ENCODE measurements around the gene PTK7.

DNA sequence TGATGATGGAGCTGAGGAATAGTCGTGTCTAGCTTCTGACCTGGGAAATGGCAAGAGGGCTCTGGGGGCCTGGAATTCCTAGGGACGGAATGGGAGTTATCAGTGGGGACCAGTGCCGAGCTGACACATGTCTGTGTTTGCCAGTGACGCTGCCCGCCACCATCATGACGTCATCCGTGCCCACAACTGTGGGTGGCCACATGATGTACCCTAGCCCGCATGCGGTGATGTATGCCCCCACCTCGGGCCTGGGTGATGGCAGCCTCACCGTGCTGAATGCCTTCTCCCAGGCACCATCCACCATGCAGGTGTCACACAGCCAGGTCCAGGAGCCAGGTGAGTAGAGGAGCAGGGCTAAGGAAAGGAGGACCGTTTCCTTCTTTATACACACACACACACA, 102.0 kb downstream of the PTK7 start:
- TF ChIP-seq, protein P1, sequence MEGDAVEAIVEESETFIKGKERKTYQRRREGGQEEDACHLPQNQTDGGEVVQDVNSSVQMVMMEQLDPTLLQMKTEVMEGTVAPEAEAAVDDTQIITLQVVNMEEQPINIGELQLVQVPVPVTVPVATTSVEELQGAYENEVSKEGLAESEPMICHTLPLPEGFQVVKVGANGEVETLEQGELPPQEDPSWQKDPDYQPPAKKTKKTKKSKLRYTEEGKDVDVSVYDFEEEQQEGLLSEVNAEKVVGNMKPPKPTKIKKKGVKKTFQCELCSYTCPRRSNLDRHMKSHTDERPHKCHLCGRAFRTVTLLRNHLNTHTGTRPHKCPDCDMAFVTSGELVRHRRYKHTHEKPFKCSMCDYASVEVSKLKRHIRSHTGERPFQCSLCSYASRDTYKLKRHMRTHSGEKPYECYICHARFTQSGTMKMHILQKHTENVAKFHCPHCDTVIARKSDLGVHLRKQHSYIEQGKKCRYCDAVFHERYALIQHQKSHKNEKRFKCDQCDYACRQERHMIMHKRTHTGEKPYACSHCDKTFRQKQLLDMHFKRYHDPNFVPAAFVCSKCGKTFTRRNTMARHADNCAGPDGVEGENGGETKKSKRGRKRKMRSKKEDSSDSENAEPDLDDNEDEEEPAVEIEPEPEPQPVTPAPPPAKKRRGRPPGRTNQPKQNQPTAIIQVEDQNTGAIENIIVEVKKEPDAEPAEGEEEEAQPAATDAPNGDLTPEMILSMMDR (IDR thresholded peaks at IDR 0.05; ENCODE audit: poor library complexity) = no peak
- TF ChIP-seq EZH2phosphoT487 (IDR thresholded peaks at IDR 0.05; ENCODE audit: low read depth, severe bottlenecking, unreplicated experiment) = no peak

Data from hepatocyte (in vitro differentiated cells).